Gastroesophageal sphincter (tissue), 3 donors: ENCODE data around the gene RADX.

Source experiments
- POLR2A ChIP-seq, 2 donors: fragments of 450-650 bp; IDR thresholded peaks; one replicate each; pipeline ENCODE4 v1.6.1; 2017; ENCODE audit warnings: antibody characterized with exemption in 2 of 2, mild to moderate bottlenecking in 2 of 2, moderate library complexity in 1 of 2
- TF ChIP-seq, protein P1 (sequence below), 4 experiments: fragments of 200-600 bp in 2 of 4; fragments of 450-650 bp in 2 of 4; sonication (generic) in 1 of 4; IDR thresholded peaks; one replicate each; pipeline ENCODE4 v1.5.1; 2017 to 2019; ENCODE audit warnings: antibody characterized with exemption in 4 of 4, mild to moderate bottlenecking in 2 of 4, moderate library complexity in 2 of 4

DNA sequence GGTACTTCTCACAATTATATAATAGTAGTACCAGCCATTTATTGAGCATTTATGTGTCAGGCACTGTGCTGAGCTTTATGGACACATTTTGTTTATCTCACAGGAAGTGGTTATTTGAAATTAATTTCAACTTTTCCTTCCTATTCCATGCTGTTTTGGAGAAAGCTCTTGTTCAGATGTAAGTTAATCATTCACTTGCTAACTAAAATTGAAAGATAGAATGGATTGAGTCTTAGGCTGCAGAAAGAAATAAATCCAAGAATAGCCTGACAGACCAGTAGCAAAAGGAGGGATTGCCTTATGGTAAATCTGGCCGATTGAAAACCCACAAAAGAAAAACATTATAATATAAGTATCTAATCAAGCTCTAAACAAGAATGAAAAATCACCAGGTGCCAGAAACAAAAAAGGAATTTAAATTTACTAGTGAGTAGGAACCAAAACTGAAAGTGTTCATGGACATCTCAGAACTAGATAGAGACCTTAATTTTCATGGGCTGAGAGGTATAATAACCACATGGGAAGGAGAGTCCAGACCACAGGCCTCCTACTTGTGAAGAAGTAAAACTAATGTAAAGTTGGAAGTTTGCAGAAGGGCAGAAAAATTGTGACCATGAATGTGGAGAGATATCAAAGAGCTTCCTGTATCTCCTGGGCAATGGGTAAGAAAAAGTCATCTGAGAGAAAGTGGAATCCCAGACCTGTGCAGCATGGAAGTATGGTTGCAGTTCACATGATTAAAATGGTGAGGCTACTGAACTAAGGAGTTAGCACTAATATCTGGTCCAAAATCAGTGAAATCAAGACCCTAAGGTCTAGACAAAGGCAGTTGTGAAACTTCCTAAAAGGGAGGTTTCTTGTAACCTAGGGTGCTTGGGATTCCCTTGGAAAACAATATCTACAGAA is 38.0 kb downstream of the RADX start:
- TF ChIP-seq, protein P1, sequence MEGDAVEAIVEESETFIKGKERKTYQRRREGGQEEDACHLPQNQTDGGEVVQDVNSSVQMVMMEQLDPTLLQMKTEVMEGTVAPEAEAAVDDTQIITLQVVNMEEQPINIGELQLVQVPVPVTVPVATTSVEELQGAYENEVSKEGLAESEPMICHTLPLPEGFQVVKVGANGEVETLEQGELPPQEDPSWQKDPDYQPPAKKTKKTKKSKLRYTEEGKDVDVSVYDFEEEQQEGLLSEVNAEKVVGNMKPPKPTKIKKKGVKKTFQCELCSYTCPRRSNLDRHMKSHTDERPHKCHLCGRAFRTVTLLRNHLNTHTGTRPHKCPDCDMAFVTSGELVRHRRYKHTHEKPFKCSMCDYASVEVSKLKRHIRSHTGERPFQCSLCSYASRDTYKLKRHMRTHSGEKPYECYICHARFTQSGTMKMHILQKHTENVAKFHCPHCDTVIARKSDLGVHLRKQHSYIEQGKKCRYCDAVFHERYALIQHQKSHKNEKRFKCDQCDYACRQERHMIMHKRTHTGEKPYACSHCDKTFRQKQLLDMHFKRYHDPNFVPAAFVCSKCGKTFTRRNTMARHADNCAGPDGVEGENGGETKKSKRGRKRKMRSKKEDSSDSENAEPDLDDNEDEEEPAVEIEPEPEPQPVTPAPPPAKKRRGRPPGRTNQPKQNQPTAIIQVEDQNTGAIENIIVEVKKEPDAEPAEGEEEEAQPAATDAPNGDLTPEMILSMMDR (IDR thresholded peaks at IDR 0.05), result no peak
- TF ChIP-seq POLR2A (IDR thresholded peaks at IDR 0.05), result no peak
